Measurements from ENCODE around the gene NHSL2. TPM values are rescaled to one million over a fixed set of nuclear protein-coding genes. Genes with fewer than 3 reads are reported as not detected.

The NHSL2 gene
- total RNA-seq, 2 donors from 2014 or later, result 1.0 to 4.1 TPM

GRCh38 chrX:72107320-72107719 lies 196.7 kb downstream of the NHSL2 start:
- Histone ChIP-seq H3K36me3 (no peaks in the 10 kb centered on the region), H3K4me3 (no peak overlapping the region), H3K27me3 (peaks cover 5% of the 10 kb centered on the region), H3K9me3 (no peaks in the 10 kb centered on the region), H3K27ac (no peak overlapping the region), H3K9ac (ENCODE audit: low read depth in 2 of 2, low read length in 2 of 2) (no peak overlapping the region), H3K4me1 (no peaks in the 10 kb centered on the region)
- intact Hi-C loops (cut with DNase I), result no loop called here
- no peak for DNase-seq
- no peak for TF ChIP-seq CTCF (IDR thresholded peaks at IDR 0.05)

DNA sequence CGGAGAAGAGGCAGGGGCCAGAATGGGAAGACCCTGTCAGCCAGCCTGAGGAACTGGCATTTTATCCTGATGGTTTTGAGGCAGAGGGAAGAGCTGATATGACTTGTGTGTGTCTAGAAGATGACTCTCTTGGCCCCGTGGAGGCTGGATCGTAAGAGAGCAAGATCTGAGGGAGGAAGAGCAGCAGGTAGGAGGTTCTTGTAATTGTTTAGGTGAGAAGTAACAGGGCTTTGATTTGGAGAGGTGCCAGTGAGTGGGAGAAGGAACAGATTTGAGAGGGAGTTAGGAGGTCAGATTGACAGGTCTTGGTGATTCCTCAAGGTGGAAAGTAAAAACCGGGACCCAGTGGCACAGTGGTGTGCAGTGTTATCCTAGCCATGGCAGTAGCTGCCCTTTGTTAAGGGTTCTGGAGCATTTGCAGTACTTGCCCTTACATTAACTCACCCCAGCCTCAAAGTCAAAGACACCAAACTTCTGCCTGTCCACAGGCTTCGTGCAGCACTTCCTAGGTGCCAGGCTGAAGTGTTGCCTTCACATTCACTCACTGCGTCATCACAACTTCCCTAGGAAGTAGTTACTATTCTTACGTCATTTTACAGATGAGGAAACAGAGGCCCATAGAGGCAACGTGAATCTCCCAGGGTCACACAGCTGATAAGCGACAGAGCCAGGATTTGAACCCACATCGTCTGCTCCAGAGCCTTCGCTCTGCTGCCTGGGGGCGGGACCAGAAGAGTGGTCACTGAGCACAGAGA lies 197.4 kb downstream of the NHSL2 start:
- Histone ChIP-seq H3K9ac (ENCODE audit: low read depth in 2 of 2, low read length in 2 of 2) (no peak overlapping the region), H3K9me3 (no peaks in the 10 kb centered on the region), H3K4me3 (no peak overlapping the region), H3K27me3 (no peaks in the 10 kb centered on the region), H3K4me1 (no peaks in the 10 kb centered on the region), H3K36me3 (no peaks in the 10 kb centered on the region), H3K27ac (no peak overlapping the region)
- intact Hi-C loops (cut with DNase I), result no loop called here
- DNase-seq, result no peak
- TF ChIP-seq CTCF (IDR thresholded peaks at IDR 0.05), result no peak

DNA sequence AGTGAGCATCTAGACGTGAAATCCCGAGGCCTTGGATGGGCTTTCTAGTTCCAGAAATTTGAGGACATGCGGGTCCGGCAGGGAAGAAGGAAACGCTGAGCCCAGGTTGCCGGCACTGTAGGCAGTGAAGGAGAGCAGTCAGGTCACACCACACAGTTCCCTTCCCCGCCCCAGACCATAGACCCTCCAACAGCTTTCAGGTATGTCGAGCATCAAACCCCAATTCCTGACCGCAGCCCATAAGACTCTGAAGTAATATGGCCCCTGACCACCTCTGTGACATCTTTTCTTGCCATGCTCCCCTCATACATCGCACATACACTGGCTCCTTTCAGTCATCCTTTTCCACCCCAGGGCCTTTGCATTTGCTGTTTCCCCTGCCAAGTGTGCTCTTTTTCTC lies 198.0 kb downstream of the NHSL2 start:
- H3K27ac ChIP-seq, result no peak overlapping the region
- H3K4me1 ChIP-seq, result no peaks in the 10 kb centered on the region
- intact Hi-C loops (cut with DNase I), result no loop called here
- no peak for DNase-seq
- no peak overlapping the region for H3K4me3 ChIP-seq
- no peak overlapping the region for H3K9ac ChIP-seq (ENCODE audit: low read depth in 2 of 2, low read length in 2 of 2)
- H3K9me3 ChIP-seq, result no peaks in the 10 kb centered on the region
- no peaks in the 10 kb centered on the region for H3K27me3 ChIP-seq
- H3K36me3 ChIP-seq, result no peaks in the 10 kb centered on the region
- TF ChIP-seq CTCF (IDR thresholded peaks at IDR 0.05), result no peak

DNA sequence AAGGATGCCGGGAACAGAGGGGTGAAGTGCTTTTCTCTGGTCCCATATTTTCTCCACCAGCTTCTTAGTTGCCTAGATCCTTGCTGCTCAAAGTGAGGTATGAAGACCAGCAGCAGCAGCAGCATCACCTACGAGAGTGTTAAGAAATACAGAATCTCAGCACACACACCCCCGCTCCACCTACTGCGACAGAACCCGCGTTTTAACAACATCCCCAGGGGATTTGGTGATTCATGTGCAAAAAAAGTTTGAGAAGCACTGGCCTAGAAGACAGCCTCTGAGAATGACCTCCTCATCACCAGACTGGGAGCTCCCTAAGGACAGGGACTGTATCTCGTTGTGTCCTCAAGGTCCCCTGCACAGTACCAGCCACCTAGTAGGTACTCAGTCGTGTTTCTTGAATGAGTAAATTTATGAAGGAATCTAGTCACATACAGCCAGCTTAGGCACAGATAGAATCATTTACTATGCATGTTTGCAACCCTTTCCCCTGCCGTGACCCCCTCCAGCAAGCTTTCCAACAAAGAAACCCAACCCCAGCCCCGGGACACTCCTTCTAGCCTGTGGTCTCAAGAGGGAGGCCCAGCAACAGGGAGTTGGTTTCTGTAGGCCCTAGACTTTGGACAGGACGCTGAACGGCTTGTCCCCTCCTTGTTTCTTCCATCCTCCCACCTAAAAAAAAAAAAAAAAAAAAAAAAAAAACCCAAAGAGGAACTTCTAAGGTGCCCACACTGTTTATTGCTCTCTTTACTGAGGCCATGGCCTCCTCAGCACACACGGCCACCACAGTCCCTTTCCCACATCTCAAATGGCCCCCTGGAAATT lies 199.6 kb downstream of the NHSL2 start:
- no peak overlapping the region for H3K4me3 ChIP-seq
- H3K9ac ChIP-seq (ENCODE audit: low read depth in 2 of 2, low read length in 2 of 2), result no peak overlapping the region
- no peaks in the 10 kb centered on the region for H3K36me3 ChIP-seq
- H3K27ac ChIP-seq, result no peak overlapping the region
- intact Hi-C loops (cut with DNase I), result no loop called here
- DNase-seq, result no peak
- no peak for TF ChIP-seq CTCF (IDR thresholded peaks at IDR 0.05)
- H3K27me3 ChIP-seq, result no peaks in the 10 kb centered on the region
- H3K9me3 ChIP-seq, result no peaks in the 10 kb centered on the region
- no peaks in the 10 kb centered on the region for H3K4me1 ChIP-seq

- Histone ChIP-seq H3K27ac (no peak overlapping the region), H3K27me3 (no peaks in the 10 kb centered on the region), H3K36me3 (no peaks in the 10 kb centered on the region), H3K4me3 (no peak overlapping the region), H3K9me3 (no peaks in the 10 kb centered on the region), H3K4me1 (no peaks in the 10 kb centered on the region), H3K9ac (ENCODE audit: low read depth in 2 of 2, low read length in 2 of 2) (no peak overlapping the region)
- TF ChIP-seq CTCF (IDR thresholded peaks at IDR 0.05), result no peak
- DNase-seq, result no peak
- intact Hi-C loops (cut with DNase I), result no loop called here
Measured at GRCh38 chrX:72110876-72111708, 200.4 kb downstream of the NHSL2 start.
